ENCODE results near the gene UBB.

GRCh38 chr17:16425698-16426659 is 45.1 kb downstream of the UBB start:
- TF ChIP-seq POLR2AphosphoS5 (IDR thresholded peaks at IDR 0.05): no peak
- TF ChIP-seq, protein P1, sequence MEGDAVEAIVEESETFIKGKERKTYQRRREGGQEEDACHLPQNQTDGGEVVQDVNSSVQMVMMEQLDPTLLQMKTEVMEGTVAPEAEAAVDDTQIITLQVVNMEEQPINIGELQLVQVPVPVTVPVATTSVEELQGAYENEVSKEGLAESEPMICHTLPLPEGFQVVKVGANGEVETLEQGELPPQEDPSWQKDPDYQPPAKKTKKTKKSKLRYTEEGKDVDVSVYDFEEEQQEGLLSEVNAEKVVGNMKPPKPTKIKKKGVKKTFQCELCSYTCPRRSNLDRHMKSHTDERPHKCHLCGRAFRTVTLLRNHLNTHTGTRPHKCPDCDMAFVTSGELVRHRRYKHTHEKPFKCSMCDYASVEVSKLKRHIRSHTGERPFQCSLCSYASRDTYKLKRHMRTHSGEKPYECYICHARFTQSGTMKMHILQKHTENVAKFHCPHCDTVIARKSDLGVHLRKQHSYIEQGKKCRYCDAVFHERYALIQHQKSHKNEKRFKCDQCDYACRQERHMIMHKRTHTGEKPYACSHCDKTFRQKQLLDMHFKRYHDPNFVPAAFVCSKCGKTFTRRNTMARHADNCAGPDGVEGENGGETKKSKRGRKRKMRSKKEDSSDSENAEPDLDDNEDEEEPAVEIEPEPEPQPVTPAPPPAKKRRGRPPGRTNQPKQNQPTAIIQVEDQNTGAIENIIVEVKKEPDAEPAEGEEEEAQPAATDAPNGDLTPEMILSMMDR (IDR thresholded peaks at IDR 0.05): no peak
- TF ChIP-seq POLR2A (IDR thresholded peaks at IDR 0.05): no peak
